ENCODE results near the gene ACIN1. TPM values are rescaled to one million over a fixed set of nuclear protein-coding genes. Genes with fewer than 3 reads are reported as not detected.

Gene ACIN1
- total and polyA plus RNA-seq, 9 of the 15 experiments (the other 6 are each of a cell fraction or from before 2014, with no cell fraction given), result 5.0 to 196 (median 129) TPM

DNA sequence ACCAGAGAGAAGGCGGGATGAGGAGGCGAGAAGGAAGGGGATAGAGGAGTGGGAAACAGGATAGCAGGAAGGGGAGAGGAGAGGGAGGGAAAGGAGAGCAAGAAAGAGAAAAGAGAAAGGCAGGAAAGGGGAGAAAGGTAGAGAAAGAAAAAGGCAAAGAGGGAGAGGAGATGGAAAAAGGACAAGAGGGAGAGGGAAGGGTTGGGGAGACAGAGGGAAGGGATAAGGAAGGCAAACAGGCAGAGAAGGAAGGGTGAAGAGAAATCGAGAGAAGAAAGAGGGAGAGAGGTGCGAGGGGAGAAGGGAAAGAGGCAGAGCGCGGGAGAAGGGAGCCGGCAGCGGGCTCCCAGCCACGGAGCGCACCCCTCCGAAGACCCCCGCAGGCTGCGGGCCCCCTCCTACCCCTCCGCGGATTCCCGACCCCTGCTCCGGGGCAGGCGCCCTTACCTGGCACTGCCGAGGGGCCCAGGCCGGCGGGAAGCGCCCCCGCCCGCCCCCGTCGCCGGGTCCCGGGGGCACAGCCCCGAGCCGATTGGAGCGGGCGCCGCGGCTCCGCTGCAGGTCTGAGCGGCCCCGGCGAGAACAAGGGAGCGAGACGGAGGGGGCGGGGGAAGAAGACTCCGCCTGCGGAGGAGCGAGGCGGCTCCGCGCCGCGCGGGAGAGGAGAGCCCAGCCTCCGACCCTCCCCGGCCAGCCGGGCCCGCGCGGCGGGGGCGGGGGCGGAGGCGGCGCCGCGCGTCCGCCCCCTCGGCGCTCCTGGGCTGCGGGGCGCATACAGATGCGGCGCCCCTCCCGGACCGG is 37.8 kb downstream of the ACIN1 start, which contains the start of gene CDH24 (continued):
- TF ChIP-seq BCLAF1 (IDR thresholded peaks at IDR 0.05; ENCODE audit: borderline replicate concordance in 1 of 2, control insufficient read depth in 1 of 2, low read depth in 2 of 2, low read length in 1 of 2) (no peak), CAMTA2 (CRISPR knock-in tag; conservative IDR thresholded peaks at IDR 0.05) (no peak), OTX1 (CRISPR knock-in tag; IDR thresholded peaks at IDR 0.05) (peak; percentile 94), ZKSCAN8 (CRISPR knock-in tag; IDR thresholded peaks at IDR 0.05) (no peak), POLR2AphosphoS5 (IDR thresholded peaks at IDR 0.05; ENCODE audit: control insufficient read depth, insufficient read depth, low read depth, low read length) (0 out of 2 replicates have a peak, but pooled peaks have one; percentile 35), BCL6 (CRISPR knock-in tag; IDR thresholded peaks at IDR 0.05) (no peak), SMARCE1 (IDR thresholded peaks at IDR 0.05) (peak; percentile 30; the same call in 1 of the 2 replicates), XRCC4 (IDR thresholded peaks at IDR 0.05; ENCODE audit: extremely low read depth, insufficient read depth, insufficient read length) (no peak), ETV5 (CRISPR knock-in tag; IDR thresholded peaks at IDR 0.05; ENCODE audit: low read depth) (no peak), NR2F6 (CRISPR knock-in tag; IDR thresholded peaks at IDR 0.05) (no peak), MCM7 (IDR thresholded peaks at IDR 0.05) (no peak), GTF2F1 (IDR thresholded peaks at IDR 0.05; ENCODE audit: low read depth, low read length) (no peak), PCBP2 (IDR thresholded peaks at IDR 0.05; ENCODE audit: low read depth, low read length, poor library complexity, severe bottlenecking) (peak; percentile 23), NBN (IDR thresholded peaks at IDR 0.05; ENCODE audit: low read depth) (peak; percentile 35; the same call in 1 of the 2 replicates), FOXK2 (conservative IDR thresholded peaks at IDR 0.05 in 1 of 2, IDR thresholded peaks at IDR 0.05 in 1 of 2; ENCODE audit: low read depth in 2 of 2) (peak in 1 of 2 experiments; percentile 22; a peak in 1 of 4 replicates), POLR3A (IDR thresholded peaks at IDR 0.05; ENCODE audit: borderline replicate concordance, extremely low read depth, insufficient read depth, insufficient read length) (no peak), ZNF57 (CRISPR knock-in tag; IDR thresholded peaks at IDR 0.05) (no peak), TFAP4 (CRISPR knock-in tag; IDR thresholded peaks at IDR 0.05; ENCODE audit: borderline replicate concordance) (no peak), HNRNPL (IDR thresholded peaks at IDR 0.05; ENCODE audit: low read depth, low read length) (0 out of 2 replicates have a peak, but pooled peaks have one; percentile 18), DACH1 (IDR thresholded peaks at IDR 0.05; ENCODE audit: partially characterized antibody) (no peak), ZFP36 (IDR thresholded peaks at IDR 0.05; ENCODE audit: low read depth, low read length, partially characterized antibody) (no peak), RBFOX2 (IDR thresholded peaks at IDR 0.05; ENCODE audit: low read depth, low read length) (peak; percentile 58; the same call in 1 of the 2 replicates), RBM39 (optimal IDR thresholded peaks at IDR 0.05; ENCODE audit: low read depth, low read length) (no peak)
- TF ChIP-seq, protein P1, sequence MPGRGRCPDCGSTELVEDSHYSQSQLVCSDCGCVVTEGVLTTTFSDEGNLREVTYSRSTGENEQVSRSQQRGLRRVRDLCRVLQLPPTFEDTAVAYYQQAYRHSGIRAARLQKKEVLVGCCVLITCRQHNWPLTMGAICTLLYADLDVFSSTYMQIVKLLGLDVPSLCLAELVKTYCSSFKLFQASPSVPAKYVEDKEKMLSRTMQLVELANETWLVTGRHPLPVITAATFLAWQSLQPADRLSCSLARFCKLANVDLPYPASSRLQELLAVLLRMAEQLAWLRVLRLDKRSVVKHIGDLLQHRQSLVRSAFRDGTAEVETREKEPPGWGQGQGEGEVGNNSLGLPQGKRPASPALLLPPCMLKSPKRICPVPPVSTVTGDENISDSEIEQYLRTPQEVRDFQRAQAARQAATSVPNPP (IDR thresholded peaks at IDR 0.05; ENCODE audit: borderline replicate concordance, insufficient read depth, insufficient read length), result no peak

All from K562 (cell line).